Spinal cord (tissue), 10 donors: ENCODE results near the gene IGFBP4. TPM values are rescaled to one million over a fixed set of nuclear protein-coding genes. Genes with fewer than 3 reads are reported as not detected.

Experiments used
- DNase-seq, 6 donors: peaks; one replicate each; pipeline versions ENCODE4 v3.0.0 to v3.0.0-alpha.2; 2013 to 2015; ENCODE audit warnings: low spot score in 6 of 6, low read depth in 4 of 6
- H3K27ac ChIP-seq: one replicate; pipeline ENCODE4 v1.5.1; 2013; ENCODE audit warnings: low read depth, low read length, control low read depth
- H3K27me3 ChIP-seq: one replicate; pipeline ENCODE4 v1.6.1; 2013; ENCODE audit warnings: low read length; ENCODE audit not compliant: control insufficient read depth, insufficient read depth
- H3K36me3 ChIP-seq: one replicate; pipeline ENCODE4 v1.6.1; 2013; ENCODE audit warnings: low read length; ENCODE audit not compliant: control insufficient read depth, insufficient read depth
- H3K4me1 ChIP-seq: one replicate; pipeline ENCODE4 v1.6.1; 2013; ENCODE audit warnings: low read length; ENCODE audit not compliant: control insufficient read depth, insufficient read depth
- H3K4me3 ChIP-seq: one replicate; pipeline ENCODE4 v1.5.1; 2013; ENCODE audit warnings: low read depth, low read length, control low read depth
- H3K9me3 ChIP-seq: one replicate; pipeline ENCODE4 v1.6.1; 2013; ENCODE audit warnings: low read length; ENCODE audit not compliant: control insufficient read depth, insufficient read depth
- WGBS: methylation state at CpG from one replicate; pipeline ENCODE4 v1.1.5; 2013; ENCODE audit warnings: missing lambda C conversion rate; ENCODE audit not compliant: insufficient coverage; 5-methylcytosine and 5-hydroxymethylcytosine counted together
- polyA plus RNA-seq, 2 donors: library from polyadenylated mRNA; unstranded; fragments of 120-200 nt; gene quantifications; one replicate each; pipeline ENCODE4 v1.2.1, GENCODE V29; 2013; ENCODE audit not compliant: insufficient read length in 2 of 2
- total RNA-seq, 2 donors: library from RNA; depleted of rRNA in 1 of 2; stranded (reverse); fragments of 120-200 nt in 1 of 2; fragments of >200 nt in 1 of 2; gene quantifications; one replicate each; pipeline versions ENCODE4 v1.2.3 to v1.2.4, GENCODE V29; 2013 to 2014
- donor health status: healthy.

Gene IGFBP4
- total and polyA plus RNA-seq, 4 donors: 53.1 to 110 (median 83.0) TPM

GRCh38 chr17:40475234-40475908, 32.1 kb downstream of the IGFBP4 start:
- H3K36me3 ChIP-seq: no peaks in the 10 kb centered on the region
- no peak for DNase-seq
- H3K27me3 ChIP-seq: no peaks in the 10 kb centered on the region
- H3K4me3 ChIP-seq: no peak overlapping the region
- WGBS: 95% methylated on average over 17 of the region's 18 CpGs
- H3K27ac ChIP-seq: peak overlapping the region; percentile 61
- H3K9me3 ChIP-seq: peaks cover 2% of the 10 kb centered on the region
- peaks cover 27% of the 10 kb centered on the region for H3K4me1 ChIP-seq

GRCh38 chr17:40477796-40478195, 34.5 kb downstream of the IGFBP4 start:
- Histone ChIP-seq H3K4me1 (peaks cover 23% of the 10 kb centered on the region), H3K27me3 (no peaks in the 10 kb centered on the region), H3K9me3 (no peaks in the 10 kb centered on the region), H3K27ac (no peak overlapping the region), H3K4me3 (no peak overlapping the region), H3K36me3 (no peaks in the 10 kb centered on the region)
- WGBS: 100% methylated on average over 1 of the region's 1 CpG
- no peak for DNase-seq

GRCh38 chr17:40478486-40478885, 35.2 kb downstream of the IGFBP4 start:
- Histone ChIP-seq H3K27ac (no peak overlapping the region), H3K9me3 (no peaks in the 10 kb centered on the region), H3K36me3 (no peaks in the 10 kb centered on the region), H3K4me1 (peaks cover 23% of the 10 kb centered on the region), H3K27me3 (no peaks in the 10 kb centered on the region), H3K4me3 (no peak overlapping the region)
- 86% methylated on average over 12 of the region's 13 CpGs for WGBS
- no peak for DNase-seq

GRCh38 chr17:40479754-40480480, 36.7 kb downstream of the IGFBP4 start:
- Histone ChIP-seq H3K27me3 (no peaks in the 10 kb centered on the region), H3K36me3 (no peaks in the 10 kb centered on the region), H3K27ac (no peak overlapping the region), H3K4me1 (peaks cover 15% of the 10 kb centered on the region), H3K9me3 (no peaks in the 10 kb centered on the region), H3K4me3 (no peak overlapping the region)
- no peak for DNase-seq
- WGBS: 97% methylated on average over 3 of the region's 9 CpGs

- Histone ChIP-seq H3K9me3 (no peaks in the 10 kb centered on the region), H3K36me3 (no peaks in the 10 kb centered on the region), H3K27ac (no peak overlapping the region), H3K27me3 (no peaks in the 10 kb centered on the region), H3K4me3 (no peak overlapping the region), H3K4me1 (peaks cover 12% of the 10 kb centered on the region)
- WGBS: 43% methylated on average over 11 of the region's 12 CpGs
- DNase-seq: no peak
Observed at GRCh38 chr17:40480501-40481003, 37.3 kb downstream of the IGFBP4 start.

GRCh38 chr17:40481106-40481505, 37.9 kb downstream of the IGFBP4 start:
- 83% methylated on average over 2 of the region's 7 CpGs for WGBS
- Histone ChIP-seq H3K36me3 (no peaks in the 10 kb centered on the region), H3K4me1 (peaks cover 11% of the 10 kb centered on the region), H3K9me3 (no peaks in the 10 kb centered on the region), H3K27ac (no peak overlapping the region), H3K27me3 (peaks cover 2% of the 10 kb centered on the region), H3K4me3 (no peak overlapping the region)
- DNase-seq: no peak

GRCh38 chr17:40482722-40483121, 39.5 kb downstream of the IGFBP4 start:
- no peak for DNase-seq
- H3K4me3 ChIP-seq: no peak overlapping the region
- no peaks in the 10 kb centered on the region for H3K9me3 ChIP-seq
- WGBS: 93% methylated on average over 4 of the region's 6 CpGs
- H3K27ac ChIP-seq: no peak overlapping the region
- H3K36me3 ChIP-seq: no peaks in the 10 kb centered on the region
- H3K27me3 ChIP-seq: peaks cover 3% of the 10 kb centered on the region
- H3K4me1 ChIP-seq: peaks cover 9% of the 10 kb centered on the region

- Histone ChIP-seq H3K27me3 (peaks cover 3% of the 10 kb centered on the region), H3K4me3 (no peak overlapping the region), H3K36me3 (no peaks in the 10 kb centered on the region), H3K27ac (no peak overlapping the region), H3K9me3 (no peaks in the 10 kb centered on the region), H3K4me1 (peaks cover 15% of the 10 kb centered on the region)
- DNase-seq: peak in 1 of 6 donors; percentile 20
- WGBS: 88% methylated on average over 1 of the region's 4 CpGs
Observed at GRCh38 chr17:40483679-40484078, 40.4 kb downstream of the IGFBP4 start.

GRCh38 chr17:40484285-40484972, 41.2 kb downstream of the IGFBP4 start:
- no peak overlapping the region for H3K4me3 ChIP-seq
- 77% methylated on average over 18 of the region's 18 CpGs for WGBS

More at GRCh38 chr17:40484285-40484972, 41.2 kb downstream of the IGFBP4 start:
- H3K9me3 ChIP-seq: no peaks in the 10 kb centered on the region
- no peak overlapping the region for H3K27ac ChIP-seq
- H3K27me3 ChIP-seq: peaks cover 3% of the 10 kb centered on the region
- H3K4me1 ChIP-seq: peaks cover 15% of the 10 kb centered on the region
- no peak for DNase-seq
- H3K36me3 ChIP-seq: no peaks in the 10 kb centered on the region
